GM19468 (cell line): ENCODE measurements around the gene CCDC117.

Experiments
- ATAC-seq: cut with Tn5 transposase; IDR thresholded peaks from one replicate; pipeline ENCODE4 v1.9.1; 2021; ENCODE audit warnings: mild to moderate bottlenecking, moderate library complexity, moderate number of reproducible peaks; ENCODE audit not compliant: unreplicated experiment; ENCODE audit errors: extremely low read depth

Gene CCDC117

DNA sequence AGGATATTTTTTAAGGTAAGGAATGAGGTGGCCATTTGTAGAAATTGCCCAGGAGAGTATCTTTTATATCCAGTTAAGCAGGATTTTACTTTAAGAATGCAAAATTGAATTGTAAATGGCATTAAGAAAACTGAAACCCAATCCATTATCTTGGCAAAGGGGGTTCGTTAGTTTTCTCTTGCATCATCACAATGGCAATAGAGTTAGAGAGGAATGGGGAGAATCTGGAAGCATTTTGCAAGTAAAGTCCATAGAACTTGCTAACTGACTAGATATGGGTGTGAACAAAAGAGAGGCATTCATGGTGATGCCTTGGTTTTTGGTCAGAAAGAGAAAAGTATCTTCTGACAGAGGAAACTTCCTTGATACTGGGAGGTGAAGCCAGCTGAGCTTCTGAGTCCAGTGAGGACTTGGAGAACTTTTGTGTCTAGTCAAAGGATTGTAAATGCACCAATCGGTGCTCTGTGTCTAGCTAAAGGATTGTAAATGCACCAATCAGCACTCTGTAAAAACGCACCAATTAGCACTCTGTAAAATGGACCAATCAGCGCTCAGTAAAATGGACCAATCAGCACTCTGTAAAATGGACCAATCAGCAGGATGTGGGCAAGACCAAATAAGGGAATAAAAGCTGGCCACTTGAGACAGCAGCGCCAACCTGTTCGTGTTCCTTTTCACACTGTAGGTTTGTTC, 3.6 kb upstream of the CCDC117 start:
- ATAC-seq = no peak

DNA sequence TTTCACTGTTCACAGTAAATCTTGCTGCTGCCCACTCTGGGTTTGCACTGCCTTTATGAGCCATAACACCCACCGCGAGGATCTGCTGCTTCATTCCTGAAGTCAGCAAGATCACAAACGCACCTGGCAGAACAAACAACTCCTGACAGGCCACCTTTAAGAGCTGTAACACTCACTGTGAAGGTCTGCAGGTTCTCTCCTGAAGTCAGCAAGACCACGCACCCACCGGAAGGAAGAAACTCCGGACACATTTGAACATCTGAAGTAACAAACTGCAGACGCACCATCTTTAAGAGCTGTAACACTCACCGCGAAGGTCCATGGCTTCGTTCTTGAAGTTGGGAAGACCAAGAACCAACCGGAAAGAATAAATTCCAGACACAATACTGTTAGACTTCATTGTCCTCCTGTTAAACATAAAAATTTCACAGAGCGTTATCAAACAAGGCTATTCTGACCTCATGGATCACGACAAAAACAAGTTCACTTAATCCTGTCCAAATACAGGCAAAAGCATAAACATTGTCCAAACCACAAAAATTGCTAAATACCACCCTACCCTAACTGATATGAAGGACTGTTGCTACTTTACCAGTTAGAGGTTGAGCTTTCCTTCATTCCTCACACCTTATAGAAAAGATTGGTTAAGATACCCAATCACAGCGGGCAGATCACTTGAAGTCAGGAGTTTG, 3.0 kb upstream of the CCDC117 start:
- ATAC-seq = no peak

DNA sequence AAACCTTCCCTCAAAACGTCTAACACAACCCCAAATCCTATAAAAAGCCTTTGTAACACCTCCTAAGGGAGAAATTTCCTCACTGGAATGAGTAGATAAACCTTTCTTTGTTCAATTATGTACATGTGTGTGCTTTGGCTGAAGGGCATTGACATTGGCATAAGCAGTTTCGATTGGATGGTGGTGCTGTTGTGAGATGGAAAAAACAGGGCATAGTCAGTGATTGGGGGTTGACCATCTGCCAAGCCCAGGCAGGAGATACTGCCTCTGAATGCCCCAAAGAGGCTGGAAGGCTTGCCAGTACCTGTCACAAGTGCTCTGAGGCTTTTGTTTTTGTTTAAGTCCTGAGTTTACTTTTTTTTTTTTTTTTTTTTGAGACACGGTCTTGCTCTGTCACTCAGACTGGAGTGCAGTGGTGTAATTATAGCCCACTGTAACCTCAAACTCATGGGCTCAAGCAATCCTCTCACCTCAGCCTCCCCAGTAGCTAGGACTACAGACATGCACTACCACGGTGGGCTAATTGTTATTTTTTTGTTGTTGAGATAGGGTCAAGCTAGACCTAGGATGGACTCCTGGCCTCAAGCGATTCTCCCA, 1.2 kb upstream of the CCDC117 start:
- ATAC-seq = no peak

DNA sequence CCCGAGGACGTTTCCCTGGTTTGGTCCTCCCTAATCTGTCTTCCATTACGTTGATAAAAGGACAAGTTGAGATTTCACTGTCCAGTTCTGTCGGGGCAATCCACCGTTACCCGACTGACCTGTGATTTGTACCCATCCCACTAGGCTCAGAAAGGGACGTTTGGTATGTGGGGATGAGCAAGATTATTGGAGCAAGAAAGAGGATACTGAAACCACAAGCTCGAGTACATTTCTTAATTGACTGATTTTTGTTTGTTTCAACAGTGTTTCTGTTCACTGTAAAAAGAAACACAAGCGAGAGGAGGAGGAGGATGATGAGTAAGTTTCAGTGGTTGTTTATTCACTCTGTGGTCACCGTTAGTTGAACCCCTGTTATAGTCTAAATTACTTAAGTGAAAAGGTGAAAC, 969 bp downstream of the CCDC117 start:
- no peak for ATAC-seq

DNA sequence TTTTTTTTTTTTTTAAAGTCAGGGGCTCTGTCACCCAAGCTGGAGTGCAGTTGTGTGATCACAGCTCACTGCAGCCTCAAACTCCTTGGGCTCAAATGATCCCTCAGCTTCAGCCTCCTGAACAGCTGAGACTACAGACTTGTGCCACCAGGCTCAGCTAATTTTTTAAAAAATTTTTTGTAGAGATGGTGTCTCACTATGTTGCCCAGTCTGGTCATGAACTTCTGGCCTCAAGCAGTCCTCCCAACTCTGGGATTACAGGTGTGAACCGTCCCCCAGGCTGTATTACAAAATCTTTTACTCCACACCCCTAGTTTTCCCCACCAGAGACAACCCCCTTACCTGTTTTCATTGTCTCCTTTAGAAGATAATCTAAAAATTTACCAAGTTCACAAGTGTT, 1.9 kb downstream of the CCDC117 start:
- no peak for ATAC-seq

DNA sequence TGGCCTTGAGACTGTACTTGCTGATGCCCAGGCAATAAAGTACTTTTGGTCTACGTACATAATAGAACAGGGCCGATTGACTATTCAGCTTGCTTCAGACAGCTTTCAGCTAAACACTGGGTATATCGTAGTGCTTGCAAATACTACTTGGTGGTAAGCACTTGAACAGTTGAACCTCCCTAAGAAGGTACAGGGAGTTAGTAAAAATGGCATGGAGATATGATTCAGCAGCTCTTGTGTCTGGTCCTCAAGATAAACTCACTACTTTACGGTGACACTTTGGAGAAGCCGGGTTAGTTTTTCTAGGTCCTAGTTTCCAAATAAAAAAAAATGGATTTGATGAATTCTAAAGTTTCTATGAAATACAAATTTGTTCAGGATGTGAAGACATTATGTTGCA, 7.3 kb downstream of the CCDC117 start:
- ATAC-seq = no peak

DNA sequence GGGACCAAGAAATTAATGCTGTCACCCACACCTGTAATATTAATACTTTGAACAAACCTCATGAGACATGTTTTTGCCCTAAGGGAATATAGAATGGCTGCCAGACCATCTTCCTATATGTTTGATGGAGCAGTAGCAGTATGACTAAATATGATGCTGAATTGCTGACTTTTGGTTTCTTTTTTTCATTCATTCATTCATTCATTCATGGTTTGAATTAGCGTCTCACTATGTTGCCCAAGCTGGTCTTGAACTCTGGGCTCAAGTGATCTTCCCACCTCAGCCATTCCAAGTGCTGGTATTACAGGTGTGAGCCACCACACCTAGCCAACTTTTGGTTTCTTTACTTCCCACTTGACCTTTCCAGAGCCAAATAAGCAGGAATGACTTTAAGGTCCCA, 7.8 kb downstream of the CCDC117 start:
- no peak for ATAC-seq

DNA sequence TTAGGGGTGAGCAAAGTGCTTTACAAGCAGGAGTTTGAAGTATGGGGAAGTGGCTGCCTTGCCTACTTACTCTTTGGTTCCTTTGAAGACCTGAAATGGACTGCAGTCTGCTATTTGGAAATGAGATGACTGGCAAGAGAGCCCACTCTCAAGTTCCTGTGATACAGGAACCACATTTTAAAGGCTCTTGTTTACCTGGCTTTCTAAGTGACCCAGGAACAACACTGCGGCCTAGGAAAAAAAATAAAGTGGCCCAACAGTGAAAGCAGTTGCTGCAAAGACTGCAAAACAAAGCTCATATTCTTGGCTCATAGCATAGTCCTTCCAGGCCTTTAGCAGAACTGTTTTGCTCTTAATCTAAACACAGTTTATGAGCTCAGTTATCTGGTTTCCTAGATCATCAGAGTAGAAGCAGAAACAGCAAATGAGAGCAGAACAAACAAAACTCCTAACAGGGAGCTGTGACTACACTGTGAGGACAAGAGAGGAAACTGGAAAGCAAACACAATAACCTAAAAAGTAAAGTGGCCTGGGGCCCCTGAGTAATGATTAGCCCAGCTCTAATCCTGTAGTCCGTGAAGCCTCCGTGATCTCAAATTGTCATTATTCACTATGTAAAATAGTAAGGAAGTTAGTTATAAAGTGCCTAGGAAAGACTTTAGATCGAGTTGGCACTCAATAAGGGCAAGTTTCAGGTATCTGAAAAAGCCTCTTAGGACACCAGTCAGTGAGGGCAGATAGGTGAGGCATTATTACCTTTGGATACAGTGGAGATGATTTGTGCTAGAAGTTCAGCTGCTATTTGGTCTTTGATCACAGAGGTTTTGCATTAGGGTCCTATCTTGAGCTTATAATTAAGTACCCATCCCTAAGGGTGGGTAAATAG, 11.5 kb downstream of the CCDC117 start:
- ATAC-seq = no peak

DNA sequence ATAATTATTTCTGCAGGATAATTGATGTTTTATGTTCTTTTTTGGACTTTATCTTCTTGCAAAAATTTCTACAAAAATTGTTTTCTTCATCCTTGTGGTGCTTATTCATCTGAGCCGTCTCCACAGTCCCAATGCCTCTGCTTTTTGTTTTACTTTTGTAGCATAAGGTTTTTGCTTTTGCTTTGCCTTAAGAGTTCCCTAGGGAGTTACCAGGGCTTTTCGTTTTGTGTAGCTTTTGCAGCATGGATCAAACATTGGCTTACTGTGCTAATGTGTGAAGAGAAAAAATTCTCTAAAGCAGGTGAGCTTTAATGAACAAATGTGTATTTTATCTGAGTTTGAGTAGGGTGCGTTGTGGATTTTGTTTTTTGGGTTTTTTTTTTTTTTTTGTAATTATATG, 16.1 kb downstream of the CCDC117 start:
- no peak for ATAC-seq

DNA sequence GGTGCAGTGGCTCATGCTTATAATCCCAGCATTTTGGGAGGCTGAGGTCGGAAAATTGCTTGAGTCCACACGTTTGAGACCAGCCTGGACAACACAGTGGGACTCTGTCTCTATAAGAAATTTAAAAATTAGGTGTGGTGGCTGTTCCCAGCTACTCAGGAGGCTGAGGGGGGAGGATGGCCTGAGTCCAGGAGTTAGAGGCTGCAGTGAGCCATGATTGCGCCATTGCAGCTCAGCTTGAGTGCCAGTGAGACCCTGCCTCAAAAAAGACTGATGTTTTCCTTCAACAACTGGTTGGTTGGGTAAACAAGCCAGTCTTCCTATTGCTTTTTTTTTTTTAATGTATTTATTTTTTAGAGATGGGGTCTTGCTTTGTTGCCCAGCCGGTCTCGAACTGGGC, 18.6 kb downstream of the CCDC117 start:
- no peak for ATAC-seq

DNA sequence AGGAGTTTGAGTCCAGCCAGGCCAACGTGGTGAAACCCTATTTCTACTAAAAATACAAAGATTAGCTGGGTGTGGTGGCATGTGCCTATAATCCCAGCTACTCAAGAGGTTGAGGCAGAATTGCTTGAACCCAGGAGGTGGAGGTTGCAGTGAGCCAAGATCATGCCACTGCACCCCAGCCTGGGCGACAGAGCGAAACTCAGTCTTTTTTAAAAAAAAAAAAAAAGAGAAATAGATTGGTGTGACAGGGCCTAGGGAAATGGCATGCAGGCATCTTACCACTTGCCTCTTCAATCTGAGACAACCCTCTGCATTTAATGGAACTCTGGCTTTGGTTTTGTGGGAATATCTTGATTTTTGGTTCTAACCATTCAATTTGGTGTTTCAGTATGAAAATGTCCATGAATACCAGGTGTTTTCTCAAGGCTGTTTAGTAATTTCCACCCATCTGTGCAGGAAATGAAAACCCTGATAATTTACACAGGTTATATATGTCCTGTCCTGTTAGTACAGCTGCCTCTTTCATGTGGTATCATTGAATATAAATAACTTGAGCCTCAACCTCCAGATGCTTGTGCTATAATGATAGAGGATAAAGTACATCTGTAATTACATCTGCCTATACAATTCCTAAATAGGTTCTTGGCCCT, 19.5 kb downstream of the CCDC117 start:
- ATAC-seq = no peak

DNA sequence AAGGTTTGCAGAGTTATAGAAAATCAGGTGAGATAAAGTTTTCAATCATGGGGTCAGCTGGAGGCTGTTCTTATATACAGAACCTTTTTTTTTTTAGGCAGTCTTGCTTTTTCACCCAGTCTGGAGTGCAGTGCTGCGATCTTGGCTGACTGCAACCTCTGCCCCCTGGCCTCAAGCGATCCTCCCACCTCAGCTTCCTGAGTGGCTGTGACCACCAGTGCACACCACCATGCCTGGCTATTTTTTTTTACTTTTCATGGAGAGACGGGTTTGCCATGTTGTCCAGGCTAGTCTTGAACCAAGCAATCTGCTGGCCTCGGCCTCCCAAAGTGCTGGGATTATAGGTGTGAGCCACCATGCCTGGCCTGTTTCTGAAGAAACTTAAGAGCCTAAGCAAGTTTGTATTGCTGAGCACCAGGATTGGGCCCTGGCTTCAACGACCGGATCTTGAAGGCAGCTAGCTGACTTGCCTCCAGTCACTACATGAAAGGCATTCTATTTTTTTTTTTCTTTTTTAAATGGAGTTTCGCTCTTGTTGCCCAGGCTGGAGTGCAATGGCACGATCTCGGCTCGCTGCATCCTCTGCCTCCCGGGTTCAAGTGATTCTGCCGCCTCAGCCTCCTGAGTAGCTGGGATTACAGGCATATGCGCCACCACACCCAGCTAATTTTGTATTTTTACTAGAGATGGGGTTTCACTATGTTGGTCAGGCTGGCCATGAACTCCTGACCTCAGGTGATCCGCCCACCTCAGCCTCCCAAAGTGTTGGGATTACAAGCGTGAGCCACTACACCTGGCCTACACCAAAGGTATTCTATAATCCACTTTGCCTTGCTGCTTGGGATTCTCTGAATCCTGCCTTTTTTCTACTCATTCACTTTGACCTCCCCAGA, 20.2 kb downstream of the CCDC117 start:
- no peak for ATAC-seq

DNA sequence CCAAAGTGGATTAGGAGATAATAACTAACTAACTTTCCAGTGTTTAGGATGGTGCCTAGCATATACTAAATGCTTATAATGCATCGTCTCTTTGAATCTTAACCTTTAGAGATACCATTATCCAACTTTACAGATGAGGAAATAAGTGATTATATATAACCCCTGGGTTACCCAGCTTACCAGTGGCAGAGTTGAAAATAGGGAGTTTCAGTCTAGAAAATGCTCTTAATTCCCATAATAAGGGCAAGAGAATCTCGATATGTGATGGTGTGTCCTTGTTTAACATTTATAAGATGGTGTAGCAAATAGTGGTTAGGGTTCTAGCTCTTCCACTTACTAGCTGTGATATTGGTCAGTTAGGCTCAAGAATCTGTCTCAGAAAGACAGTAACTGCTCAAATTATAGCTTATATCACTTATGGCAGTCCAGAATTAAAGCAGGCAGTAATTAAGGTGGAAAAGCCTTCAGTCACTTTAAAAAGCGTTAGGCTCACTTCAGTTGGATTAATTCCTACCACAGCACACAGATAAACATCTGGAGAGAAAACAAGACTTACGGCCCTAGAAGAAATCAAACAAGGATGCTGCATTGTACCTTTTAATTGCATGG, 21.6 kb downstream of the CCDC117 start:
- no peak for ATAC-seq

DNA sequence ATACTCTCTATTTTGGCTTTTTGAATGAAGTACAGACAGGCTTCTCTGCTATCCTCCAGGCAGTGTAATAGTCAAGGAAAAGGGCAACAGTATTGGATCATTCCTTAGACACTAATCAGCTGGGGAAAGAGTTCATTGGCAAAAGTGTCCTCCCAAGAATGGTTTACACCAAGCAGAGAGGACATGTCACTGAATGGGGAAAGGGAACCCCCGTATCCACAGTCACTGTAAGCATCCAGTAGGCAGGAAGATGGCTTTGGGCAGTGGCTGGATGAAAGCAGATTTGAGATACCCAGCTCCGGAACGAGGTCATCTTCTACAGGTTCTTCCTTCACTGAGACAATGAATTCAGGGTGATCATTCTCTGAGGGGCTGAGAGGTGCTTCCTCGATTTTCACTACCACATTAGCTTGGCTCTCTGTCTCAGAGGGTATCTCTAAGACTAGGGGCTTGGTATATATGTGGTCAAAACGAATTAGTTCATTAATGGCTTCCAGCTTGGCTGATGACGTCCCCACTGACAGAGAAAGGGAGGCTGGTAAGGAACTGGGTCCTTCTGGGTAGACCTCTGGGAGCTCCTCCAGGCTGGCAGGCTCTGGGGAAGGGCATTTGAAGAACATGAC, 22.7 kb downstream of the CCDC117 start:
- ATAC-seq = no peak

DNA sequence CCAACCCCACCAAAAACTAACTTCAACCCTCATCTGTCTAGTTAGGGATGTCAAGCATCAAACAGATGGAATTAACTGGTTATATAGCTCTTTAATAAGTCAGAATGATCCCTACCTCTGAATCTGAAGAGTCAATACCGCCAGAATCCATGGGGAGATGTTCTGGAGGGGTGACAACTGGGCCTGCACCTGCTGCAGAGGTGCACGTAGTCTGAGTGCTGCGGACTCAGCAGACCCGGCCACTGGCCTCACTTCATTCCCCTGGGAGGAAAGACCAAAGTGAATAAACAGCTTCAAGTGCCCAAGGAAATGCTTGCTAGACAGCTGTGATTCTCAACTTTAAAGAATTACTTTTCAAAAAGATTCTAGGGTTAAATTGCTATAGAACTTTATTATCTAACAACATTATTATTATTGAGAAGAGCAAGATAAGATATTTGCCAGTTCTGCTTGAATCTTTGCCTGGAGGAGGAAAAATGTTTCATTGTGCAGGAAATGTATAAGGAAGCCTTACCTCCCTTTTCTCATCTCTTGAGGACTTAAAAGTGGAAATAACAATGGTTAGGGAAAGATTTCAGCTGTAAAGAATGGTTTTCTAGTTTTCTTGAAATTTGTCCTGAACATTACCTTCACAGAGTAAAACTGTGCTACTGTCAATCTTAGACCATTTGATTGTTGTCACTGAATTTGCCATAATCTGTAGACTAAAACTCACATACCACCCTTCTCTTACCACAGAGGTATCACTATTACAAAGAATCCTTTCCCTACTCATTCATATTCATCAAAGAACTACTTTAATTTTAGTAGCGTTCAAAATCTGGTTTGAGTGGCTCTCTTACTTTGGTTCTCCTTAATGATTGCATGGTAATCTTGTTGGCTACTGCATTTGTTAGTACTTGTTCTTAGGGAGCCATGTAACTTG, 23.7 kb downstream of the CCDC117 start:
- no peak for ATAC-seq

DNA sequence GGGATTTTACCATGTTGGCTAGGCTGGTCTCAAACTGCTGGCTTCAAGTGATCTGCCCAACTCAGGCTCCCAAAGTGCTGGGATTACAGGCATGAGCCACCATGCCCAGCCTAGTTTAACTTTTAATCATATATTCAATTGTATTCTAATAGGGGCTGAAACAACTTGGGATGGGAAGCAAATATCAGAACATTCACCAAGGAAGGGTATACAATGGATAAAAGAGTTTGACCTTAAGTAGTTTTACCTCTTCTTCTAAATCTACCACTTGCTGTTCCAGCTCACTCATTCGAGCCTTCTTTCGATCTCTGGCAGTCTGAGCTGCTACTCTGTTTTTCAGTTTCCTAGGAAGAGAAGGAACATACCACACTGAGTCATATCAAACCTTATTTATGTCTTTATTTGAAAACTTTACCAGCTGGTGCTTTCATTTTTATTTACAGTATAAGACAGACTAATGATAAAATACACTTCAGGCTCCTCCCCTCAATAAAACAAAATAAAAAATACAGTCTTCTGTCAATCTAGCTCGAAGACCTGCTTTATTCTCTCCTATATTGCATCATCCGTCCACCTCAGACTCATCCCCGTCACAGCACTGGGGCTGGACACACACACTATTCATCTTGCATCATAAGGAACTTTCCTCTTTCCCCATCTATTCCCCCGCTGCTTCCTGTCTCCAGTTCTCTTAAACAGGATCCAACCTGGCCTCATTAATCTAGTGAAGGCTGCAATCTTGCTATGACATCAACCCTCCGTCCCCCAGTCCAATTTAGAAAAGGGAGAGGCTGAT, 26.5 kb downstream of the CCDC117 start:
- no peak for ATAC-seq
